GM12891 (cell line): ENCODE measurements around the gene ICAM2.

Source experiments
- DNase-seq: peaks from one replicate; pipeline ENCODE4 v3.0.0; 2011; ENCODE audit warnings: low spot score; ENCODE audit not compliant: insufficient read length
- FAIRE-seq: peaks from 2 replicates; lab custom pipeline; 2011; peaks lifted over from hg19 to GRCh38; lab: Jason Lieb, UNC
- PAX5 ChIP-seq: IDR thresholded peaks from 2 replicates; pipeline ENCODE4 v1.6.1; 2011; ENCODE audit warnings: low read length, moderate library complexity, mild to moderate bottlenecking; ENCODE audit not compliant: insufficient read depth, severe bottlenecking
- POLR2A ChIP-seq: IDR thresholded peaks from 2 replicates; pipeline ENCODE4 v1.6.1; 2011; ENCODE audit warnings: low read depth, low read length, control low read depth
- POLR2AphosphoS5 ChIP-seq: IDR thresholded peaks from 2 replicates; pipeline ENCODE4 v1.6.1; 2011; ENCODE audit warnings: low read depth, low read length, control low read depth
- POU2F2 ChIP-seq: IDR thresholded peaks from 2 replicates; pipeline ENCODE4 v1.6.1; 2011; ENCODE audit warnings: low read depth, mild to moderate bottlenecking, control low read depth, low read length, moderate library complexity
- SPI1 ChIP-seq: IDR thresholded peaks from 2 replicates; pipeline ENCODE4 v1.6.1; 2011; ENCODE audit warnings: low read depth, low read length, control low read depth
- TAF1 ChIP-seq: IDR thresholded peaks from 2 replicates; pipeline ENCODE4 v1.6.1; 2011; ENCODE audit warnings: low read depth, low read length, control low read depth

The ICAM2 gene

DNA sequence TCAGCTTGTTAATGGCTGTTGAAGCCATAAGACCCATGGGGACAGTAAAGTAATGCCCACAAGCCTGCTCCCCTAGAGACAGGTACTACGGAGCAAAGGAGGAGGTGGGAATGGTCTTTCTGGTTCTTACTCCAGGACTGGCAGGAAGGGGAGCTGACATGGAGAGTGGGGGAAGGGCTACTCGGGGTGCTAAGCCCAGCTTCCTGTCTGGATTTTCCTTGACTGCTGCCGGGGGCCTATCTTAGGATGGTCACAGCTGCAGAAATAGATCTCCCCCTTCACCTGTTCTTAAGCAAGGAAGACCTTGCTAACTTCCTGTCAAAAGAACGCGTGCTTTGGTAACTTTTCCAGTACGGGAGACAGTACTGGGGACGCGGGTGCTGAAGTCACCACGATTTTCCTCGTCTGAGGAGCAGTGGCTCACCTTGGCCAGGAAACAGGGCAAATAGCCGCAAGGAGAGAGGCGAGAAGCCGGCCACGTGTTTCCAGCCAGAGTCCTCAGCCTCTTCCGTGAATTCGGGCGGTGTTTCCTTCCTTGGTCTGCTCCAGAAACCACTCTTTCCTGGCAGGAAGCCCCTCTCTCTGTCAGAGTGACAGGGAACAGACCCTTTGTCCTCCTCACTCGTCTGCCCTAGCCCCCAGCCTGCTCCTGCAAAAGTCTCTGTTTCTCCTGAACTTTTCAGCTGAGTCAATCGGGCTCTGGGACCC lies 22.9 kb downstream of the ICAM2 start:
- FAIRE-seq (no peak), DNase-seq (no peak)
- TF ChIP-seq TAF1, result no peak
- TF ChIP-seq PAX5, result no peak
- TF ChIP-seq SPI1, result no peak
- TF ChIP-seq POLR2A, result no peak
- TF ChIP-seq POU2F2, result no peak
- no peak for TF ChIP-seq POLR2AphosphoS5

DNA sequence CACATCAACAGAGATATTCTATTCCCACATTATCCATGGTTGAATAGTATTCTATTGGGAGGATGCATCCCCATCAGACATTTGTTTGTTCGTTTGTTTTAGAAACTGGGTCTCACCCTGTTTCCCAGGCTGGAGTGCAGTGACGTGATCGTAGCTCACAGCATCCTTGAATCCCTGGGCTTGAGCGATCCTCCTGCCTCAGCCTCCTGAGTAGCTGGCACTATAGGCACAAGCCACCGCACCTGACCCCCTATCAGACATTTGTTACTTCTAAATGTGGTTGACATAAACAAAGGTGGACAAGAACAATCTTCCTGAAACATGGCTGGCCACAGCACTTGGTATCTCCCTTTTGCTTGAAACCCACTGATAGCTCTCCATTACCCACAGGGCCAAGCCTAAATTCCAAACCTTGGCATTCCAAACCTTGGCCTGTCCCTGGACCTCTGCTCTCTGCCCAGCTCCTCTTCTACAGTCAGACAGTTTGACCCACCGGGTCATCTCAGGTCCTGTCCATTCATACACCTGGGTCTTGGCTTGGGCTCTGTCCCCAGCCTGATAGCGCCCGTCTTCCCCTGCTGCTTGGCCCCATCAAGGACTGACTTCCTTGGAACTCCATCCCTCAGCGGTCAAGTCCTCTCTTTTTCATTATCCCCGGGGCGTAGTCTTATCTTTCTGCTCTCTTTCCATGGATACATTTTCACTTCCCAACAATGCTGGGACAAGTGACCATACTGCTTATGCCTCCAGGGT lies 23.8 kb downstream of the ICAM2 start:
- FAIRE-seq (no peak), DNase-seq (no peak)
- TF ChIP-seq POLR2A (no peak), SPI1 (no peak), TAF1 (no peak), POU2F2 (no peak), POLR2AphosphoS5 (no peak), PAX5 (no peak)

DNA sequence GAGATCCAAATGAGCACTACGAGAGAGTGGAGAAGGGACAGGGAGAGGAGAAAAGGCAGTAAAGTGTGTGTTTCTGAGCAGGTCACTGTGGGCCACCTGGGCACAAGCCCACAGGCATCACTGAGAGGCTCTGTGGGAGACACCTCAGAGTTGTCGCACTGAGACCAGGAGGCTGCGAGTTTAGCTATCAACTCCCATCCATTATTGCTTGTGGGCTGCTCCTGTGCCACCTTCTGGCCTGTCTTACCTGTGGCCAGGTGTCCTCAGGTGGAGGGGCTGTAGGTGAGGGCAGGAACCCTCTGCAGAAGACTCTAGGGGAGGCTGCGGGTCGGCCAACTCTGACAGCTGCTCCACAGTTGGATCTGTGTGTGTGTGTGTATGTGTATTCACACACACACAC lies 24.8 kb downstream of the ICAM2 start:
- FAIRE-seq, result no peak

DNA sequence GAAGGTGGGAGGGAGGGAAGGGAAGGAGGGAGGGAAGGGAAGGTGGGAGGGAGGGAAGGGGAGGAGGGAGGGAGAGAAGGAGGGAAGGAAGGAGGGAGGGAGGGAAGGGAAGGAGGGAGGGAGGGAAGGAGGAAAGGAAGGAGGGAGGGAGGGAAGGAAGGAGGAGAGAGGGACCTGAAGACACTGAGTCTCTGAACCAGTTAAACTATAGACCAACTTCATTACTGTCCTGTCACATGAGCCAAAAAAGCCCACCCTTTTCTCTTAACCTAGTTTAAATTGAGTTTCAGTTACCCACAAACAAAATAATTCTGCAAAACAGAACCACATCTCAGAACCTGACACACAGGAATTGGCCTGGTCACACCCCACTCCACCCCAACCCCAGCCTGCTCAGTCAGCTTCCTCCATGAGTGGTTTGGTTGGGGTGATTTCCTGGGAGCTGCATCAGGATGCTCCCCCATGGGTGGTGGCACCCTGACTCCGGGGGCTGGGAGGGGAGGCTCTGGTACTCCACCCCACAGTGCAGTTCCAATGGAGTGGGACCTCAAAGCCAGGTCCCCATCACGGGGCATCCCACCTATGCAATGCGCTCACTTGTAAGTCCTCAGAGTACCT lies 27.0 kb downstream of the ICAM2 start:
- TF ChIP-seq TAF1, result no peak
- TF ChIP-seq POLR2A, result no peak
- no peak for TF ChIP-seq PAX5
- no peak for TF ChIP-seq POU2F2
- TF ChIP-seq POLR2AphosphoS5, result no peak
- no peak for TF ChIP-seq SPI1
- FAIRE-seq (no peak), DNase-seq (no peak)

More for the DNA sequence above, 24.8 kb downstream of the ICAM2 start:
- no peak for DNase-seq
- TF ChIP-seq POLR2A (no peak), TAF1 (no peak), SPI1 (no peak), POLR2AphosphoS5 (no peak), POU2F2 (no peak), PAX5 (no peak)

DNA sequence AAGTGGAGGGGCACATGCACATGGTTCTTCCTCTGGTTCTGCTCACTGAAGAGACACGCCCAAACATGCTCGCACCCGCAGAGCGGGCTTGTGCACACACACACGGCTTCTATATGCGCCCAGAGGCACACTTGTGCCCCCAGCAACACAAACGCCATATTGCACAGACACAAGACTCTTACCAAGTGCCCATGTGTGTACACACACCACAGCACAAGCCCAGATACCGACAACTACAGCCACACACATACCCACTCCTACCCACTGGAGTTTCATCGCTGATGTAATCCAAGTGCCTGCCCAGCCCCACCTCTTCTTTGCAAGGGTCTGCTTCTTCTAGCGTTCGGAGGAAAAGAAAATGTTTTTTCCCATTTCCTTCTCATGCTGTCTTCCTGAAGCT lies 28.8 kb downstream of the ICAM2 start:
- DNase-seq (no peak), FAIRE-seq (no peak)
- no peak for TF ChIP-seq TAF1

DNA sequence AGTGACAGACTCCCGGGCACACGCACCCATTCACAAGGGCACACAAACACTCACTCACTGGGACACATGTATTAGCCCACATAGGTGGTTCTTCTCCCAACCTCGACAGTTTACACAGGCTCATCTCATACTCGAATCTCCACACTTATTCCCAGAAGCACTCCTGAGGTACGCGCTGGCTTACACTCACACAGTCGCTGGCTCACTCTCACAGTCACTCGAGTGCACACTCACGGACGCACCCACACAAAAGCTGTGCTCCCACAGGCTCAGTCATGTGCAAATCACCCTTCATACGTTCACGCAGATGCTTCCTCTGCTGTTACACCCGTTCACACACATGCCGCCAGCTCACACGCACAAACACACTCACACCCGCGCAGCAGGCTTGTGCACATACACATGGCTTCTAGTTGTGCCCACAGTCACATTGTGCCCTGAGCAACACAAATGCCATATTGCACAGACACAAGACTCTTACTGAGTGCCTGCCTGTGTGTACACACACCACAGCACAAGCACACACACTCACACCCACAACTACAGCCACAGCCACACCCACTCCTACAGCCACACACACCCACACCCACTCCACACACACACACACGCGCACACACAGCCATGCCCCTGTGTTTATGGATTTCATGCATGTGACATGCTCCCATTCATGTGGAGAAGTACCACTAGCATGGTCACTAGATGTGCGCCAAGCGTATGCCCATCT lies 30.6 kb downstream of the ICAM2 start:
- FAIRE-seq (peak; percentile 9), DNase-seq (no peak)
- TF ChIP-seq PAX5 (no peak), POLR2A (no peak), POU2F2 (no peak), TAF1 (no peak), POLR2AphosphoS5 (no peak), SPI1 (no peak)

DNA sequence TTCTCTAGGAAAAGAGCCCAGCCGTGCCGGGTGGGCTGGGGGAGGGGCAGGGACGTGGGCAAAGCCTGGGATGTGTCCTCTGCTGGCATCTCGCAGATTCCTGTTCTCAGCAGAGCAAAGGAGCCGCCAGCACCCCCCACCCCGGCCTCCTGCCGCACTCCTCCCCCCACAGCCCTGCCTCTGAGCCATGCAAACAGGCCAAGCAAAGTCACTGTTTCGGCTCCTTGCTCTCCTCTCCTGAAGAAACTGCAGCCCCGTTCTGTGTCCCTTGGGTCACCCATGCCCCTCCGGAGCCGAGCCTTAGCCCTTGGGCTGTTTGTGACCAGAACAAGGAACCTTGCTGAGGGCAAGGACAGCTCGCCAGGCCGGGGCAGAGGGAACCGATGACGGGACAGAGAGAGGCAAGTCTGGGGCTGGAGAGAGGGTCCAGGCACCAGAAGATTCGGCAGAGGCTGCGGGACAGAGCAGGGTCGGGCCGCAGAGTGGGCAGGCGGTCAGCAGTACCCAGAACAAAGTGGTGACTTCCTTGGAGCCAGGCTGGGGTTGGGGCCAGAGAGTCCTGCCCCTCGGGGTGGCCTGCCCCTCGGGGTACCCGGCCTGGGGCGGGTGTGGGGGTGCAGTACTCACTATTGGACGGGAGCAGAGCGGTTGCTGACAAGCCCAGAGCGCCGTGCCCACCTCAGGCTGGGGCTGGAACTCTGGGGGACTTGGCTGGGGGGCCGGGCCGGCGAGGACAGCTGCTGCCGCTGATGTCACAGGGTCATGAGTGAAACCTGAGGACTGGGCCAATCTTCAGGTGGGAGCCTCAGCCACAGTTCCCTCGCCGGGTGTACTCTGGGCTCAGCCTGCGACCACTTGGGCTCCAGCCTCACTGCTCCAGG lies 31.5 kb downstream of the ICAM2 start:
- no peak for TF ChIP-seq POLR2AphosphoS5
- TF ChIP-seq TAF1, result no peak
- no peak for TF ChIP-seq POU2F2
- TF ChIP-seq PAX5, result no peak
- TF ChIP-seq POLR2A, result no peak
- TF ChIP-seq SPI1, result no peak
- FAIRE-seq, result no peak

DNA sequence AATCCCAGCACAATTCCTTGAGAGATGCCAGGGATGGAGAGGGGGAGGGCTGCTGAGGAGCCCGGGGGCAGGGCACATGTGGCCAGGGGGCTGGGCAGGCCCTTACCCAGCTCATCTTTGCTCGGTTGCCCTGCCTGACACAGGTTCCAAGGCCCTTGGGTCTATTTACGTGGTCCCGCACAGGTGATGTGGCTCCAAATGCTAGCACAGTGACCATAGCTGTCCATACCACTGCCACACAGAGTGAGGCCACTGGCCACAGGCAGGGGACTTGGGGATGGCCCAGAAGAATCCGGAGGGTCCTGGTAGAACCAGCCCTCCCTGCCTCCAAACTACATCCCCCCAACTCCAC lies 32.3 kb downstream of the ICAM2 start:
- FAIRE-seq (no peak), DNase-seq (no peak)
- TF ChIP-seq POLR2A, result no peak
- no peak for TF ChIP-seq SPI1
- TF ChIP-seq POU2F2, result no peak
- TF ChIP-seq POLR2AphosphoS5, result no peak
- no peak for TF ChIP-seq TAF1
- no peak for TF ChIP-seq PAX5

More for the DNA sequence above, 31.5 kb downstream of the ICAM2 start:
- no peak for DNase-seq
